Body of pancreas (tissue), 4 donors: ENCODE measurements around the gene KCNJ14.

Experiments used
- POLR2A ChIP-seq, 3 donors: fragments of 450-650 bp; IDR thresholded peaks; one replicate each; pipeline ENCODE4 v1.6.1; 2016; ENCODE audit warnings: antibody characterized with exemption in 3 of 3, mild to moderate bottlenecking in 2 of 3
- TF ChIP-seq, protein P1 (sequence below), 7 experiments: fragments of 450-650 bp in 4 of 7; fragments of 200-600 bp in 3 of 7; sonication (generic) in 3 of 7; IDR thresholded peaks; one replicate each; pipeline ENCODE4 v1.5.1; 2016 to 2019; ENCODE audit warnings: antibody characterized with exemption in 7 of 7

GRCh38 chr19:48516536-48516935 is 61.2 kb downstream of the KCNJ14 start:
- TF ChIP-seq, protein P1, sequence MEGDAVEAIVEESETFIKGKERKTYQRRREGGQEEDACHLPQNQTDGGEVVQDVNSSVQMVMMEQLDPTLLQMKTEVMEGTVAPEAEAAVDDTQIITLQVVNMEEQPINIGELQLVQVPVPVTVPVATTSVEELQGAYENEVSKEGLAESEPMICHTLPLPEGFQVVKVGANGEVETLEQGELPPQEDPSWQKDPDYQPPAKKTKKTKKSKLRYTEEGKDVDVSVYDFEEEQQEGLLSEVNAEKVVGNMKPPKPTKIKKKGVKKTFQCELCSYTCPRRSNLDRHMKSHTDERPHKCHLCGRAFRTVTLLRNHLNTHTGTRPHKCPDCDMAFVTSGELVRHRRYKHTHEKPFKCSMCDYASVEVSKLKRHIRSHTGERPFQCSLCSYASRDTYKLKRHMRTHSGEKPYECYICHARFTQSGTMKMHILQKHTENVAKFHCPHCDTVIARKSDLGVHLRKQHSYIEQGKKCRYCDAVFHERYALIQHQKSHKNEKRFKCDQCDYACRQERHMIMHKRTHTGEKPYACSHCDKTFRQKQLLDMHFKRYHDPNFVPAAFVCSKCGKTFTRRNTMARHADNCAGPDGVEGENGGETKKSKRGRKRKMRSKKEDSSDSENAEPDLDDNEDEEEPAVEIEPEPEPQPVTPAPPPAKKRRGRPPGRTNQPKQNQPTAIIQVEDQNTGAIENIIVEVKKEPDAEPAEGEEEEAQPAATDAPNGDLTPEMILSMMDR (IDR thresholded peaks at IDR 0.05), result no peak
- no peak for TF ChIP-seq POLR2A (IDR thresholded peaks at IDR 0.05)
